Cardiac muscle cell (in vitro differentiated cells and primary cell): Measurements from ENCODE around the gene FRZB. TPM values are rescaled to one million over a fixed set of nuclear protein-coding genes. Genes with fewer than 3 reads are reported as not detected.

ENCODE experiments used
- DNase-seq, 2 donors: peaks; one replicate each; pipeline versions ENCODE4 v3.0.0 to v3.0.0-alpha.2; 2010 to 2017; ENCODE audit warnings: low read depth in 1 of 2, low spot score in 1 of 2
- H3K27ac ChIP-seq: fragments of 200-600 bp; sonication (generic); 2 replicates; pipeline ENCODE4 v1.5.1; 2016
- H3K27me3 ChIP-seq: fragments of 200-600 bp; sonication (generic); 2 replicates; pipeline ENCODE4 v1.6.0; 2016; ENCODE audit warnings: control low read depth
- H3K36me3 ChIP-seq: fragments of 200-600 bp; sonication (generic); 2 replicates; pipeline ENCODE4 v1.5.1; 2016; ENCODE audit warnings: control low read depth
- H3K4me1 ChIP-seq: fragments of 200-600 bp; sonication (generic); 2 replicates; pipeline ENCODE4 v1.8.1; 2017; ENCODE audit warnings: low read depth, mild to moderate bottlenecking, mixed run types
- H3K4me3 ChIP-seq: fragments of 200-600 bp; sonication (generic); 2 replicates; pipeline ENCODE4 v1.5.1; 2016; ENCODE audit warnings: mild to moderate bottlenecking
- H3K9me3 ChIP-seq: fragments of 200-600 bp; sonication (generic); 2 replicates; pipeline ENCODE4 v1.5.1; 2017; ENCODE audit warnings: low read depth, mild to moderate bottlenecking, control low read depth
- polyA plus RNA-seq: library from polyadenylated mRNA; unstranded; fragments of >200 nt; fragmentation: Nextera tagmentation; extraction: Ambion mirVana; gene quantifications from 2 replicates; pipeline ENCODE4 v1.2.1, GENCODE V29; 2016
- total RNA-seq: library from RNA; depleted of rRNA; stranded (reverse); fragments of >200 nt; gene quantifications from 2 replicates; pipeline ENCODE4 v1.2.3, GENCODE V29; 2016
- TF ChIP-seq, protein P1 (sequence below): IDR thresholded peaks from 2 replicates; pipeline ENCODE4 v1.5.1; 2012; ENCODE audit warnings: low read depth, mild to moderate bottlenecking, low read length

Gene FRZB
- total and polyA plus RNA-seq, 2 experiments from 2014 or later = 9.6 to 23.9 TPM

DNA sequence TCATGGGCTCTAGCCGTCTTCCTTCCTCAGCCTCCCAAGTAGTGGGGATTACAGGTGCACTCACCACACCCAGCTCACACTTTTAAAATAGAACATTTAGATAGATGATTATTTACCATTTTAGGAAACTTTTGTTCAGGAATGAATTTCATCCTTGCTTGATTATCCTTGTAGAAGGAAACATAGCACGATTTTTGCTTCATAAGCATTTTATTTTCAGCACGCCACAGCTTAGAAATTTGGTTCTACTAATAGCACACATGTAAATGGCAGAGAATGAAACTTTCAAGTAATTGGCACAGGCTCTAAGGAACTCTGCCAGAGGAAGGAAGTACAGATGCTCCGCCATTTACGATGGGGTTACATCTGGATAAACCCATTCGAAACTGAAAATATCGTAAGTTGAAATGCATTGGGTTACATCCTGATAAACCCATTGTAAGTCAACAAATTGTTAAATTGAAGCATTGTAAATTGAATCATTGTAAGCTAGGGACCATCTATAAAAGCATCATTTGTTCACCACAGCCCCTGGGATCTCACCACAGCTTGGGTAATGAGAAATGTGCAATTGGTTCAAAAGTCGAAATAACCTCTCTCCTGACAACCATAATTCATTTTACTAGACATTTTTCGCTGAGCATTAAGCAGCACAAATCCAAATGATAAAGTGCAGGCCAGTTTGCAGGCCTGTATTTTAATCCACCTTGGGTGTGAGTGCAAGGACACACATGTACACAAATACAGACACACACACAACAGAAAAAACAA is 33.2 kb downstream of the FRZB start:
- Histone ChIP-seq H3K27me3 (no peaks in the 10 kb centered on the region), H3K4me3 (no peak overlapping the region), H3K36me3 (no peaks in the 10 kb centered on the region), H3K4me1 (peaks cover 2% of the 10 kb centered on the region), H3K9me3 (no peaks in the 10 kb centered on the region), H3K27ac (no peak overlapping the region)
- no peak for DNase-seq
- TF ChIP-seq, protein P1, sequence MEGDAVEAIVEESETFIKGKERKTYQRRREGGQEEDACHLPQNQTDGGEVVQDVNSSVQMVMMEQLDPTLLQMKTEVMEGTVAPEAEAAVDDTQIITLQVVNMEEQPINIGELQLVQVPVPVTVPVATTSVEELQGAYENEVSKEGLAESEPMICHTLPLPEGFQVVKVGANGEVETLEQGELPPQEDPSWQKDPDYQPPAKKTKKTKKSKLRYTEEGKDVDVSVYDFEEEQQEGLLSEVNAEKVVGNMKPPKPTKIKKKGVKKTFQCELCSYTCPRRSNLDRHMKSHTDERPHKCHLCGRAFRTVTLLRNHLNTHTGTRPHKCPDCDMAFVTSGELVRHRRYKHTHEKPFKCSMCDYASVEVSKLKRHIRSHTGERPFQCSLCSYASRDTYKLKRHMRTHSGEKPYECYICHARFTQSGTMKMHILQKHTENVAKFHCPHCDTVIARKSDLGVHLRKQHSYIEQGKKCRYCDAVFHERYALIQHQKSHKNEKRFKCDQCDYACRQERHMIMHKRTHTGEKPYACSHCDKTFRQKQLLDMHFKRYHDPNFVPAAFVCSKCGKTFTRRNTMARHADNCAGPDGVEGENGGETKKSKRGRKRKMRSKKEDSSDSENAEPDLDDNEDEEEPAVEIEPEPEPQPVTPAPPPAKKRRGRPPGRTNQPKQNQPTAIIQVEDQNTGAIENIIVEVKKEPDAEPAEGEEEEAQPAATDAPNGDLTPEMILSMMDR = no peak

DNA sequence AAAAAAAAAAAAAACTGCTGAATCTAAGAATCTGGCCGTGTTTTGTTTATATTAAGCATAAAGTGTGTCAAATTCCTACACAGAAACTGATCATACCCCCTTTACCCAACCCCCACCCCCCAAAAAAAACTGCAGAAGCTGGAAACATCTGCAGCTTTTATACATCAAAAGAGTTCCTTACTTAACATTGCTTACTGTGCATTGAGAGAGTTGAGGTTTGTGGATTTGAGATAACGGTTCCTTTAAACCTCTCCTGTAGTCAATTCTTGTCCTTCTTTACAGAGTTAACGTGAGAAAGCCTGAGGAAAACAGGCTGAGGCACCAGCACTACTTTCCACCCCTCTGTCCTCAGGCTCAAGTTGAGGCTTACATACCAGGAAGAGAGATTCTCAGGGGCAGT is 34.5 kb downstream of the FRZB start:
- no peaks in the 10 kb centered on the region for H3K9me3 ChIP-seq
- TF ChIP-seq, protein P1 = no peak
- H3K27me3 ChIP-seq = no peaks in the 10 kb centered on the region
- H3K36me3 ChIP-seq = no peaks in the 10 kb centered on the region
- H3K27ac ChIP-seq = no peak overlapping the region
- no peak for DNase-seq
- no peak overlapping the region for H3K4me3 ChIP-seq
- no peaks in the 10 kb centered on the region for H3K4me1 ChIP-seq

DNA sequence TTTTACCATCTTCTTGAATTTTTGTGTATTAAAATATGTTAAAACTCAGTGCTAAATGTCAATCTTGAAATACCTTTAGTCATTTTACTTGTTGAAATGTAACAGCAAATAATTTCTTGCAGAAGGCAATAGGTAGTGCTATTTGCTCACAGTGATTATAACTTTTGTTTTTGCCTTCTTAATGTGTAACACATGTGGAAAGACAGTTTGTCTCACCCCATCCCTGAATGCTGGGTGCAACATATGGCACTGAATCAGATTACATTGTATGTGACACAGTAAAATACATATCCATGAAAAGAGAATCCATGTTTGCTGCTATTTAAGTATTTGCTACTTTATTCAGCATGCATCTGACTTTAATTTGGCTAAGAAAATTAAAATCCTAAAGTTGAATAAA is 35.3 kb downstream of the FRZB start:
- TF ChIP-seq, protein P1 = no peak
- no peak for DNase-seq
- no peaks in the 10 kb centered on the region for H3K36me3 ChIP-seq

DNA sequence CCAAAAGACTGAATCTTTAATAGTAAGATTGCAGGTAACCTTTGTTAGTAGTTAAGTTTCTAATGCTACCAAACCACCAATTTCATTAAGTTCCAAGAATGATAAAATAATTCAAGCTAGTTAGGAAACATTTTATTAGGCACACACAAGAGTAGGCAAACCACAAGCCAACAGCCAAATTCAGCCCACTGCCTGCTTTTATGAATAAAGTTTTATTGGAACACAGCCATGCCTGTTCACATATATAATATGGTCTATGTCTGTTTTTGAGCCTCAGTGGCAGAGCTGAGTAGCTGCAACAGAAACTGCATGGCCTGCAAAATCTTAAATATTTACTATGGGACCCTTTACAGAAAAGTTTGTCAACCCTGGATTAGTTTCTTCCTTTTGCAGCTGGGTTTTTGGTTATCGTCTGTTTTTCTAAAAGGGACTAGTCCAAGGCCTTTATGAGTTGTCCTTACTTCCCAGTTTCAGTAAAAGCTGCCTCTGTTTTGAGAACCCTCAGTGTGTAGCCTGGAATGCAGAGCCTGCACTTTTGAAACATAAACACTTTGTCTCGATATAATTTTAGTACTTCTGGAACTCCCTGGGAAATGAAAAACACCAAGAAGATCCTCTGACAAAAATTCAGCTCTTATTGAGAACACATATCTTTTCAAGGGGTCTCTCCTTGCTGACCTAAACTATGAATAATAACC is 39.1 kb downstream of the FRZB start:
- Histone ChIP-seq H3K4me3 (no peak overlapping the region), H3K36me3 (no peaks in the 10 kb centered on the region), H3K4me1 (no peaks in the 10 kb centered on the region), H3K27me3 (no peaks in the 10 kb centered on the region), H3K27ac (no peak overlapping the region), H3K9me3 (no peaks in the 10 kb centered on the region)
- TF ChIP-seq, protein P1 = no peak
- DNase-seq = no peak

More for the DNA sequence above, 35.3 kb downstream of the FRZB start:
- Histone ChIP-seq H3K4me1 (no peaks in the 10 kb centered on the region), H3K4me3 (no peak overlapping the region), H3K27me3 (no peaks in the 10 kb centered on the region), H3K27ac (no peak overlapping the region), H3K9me3 (no peaks in the 10 kb centered on the region)

DNA sequence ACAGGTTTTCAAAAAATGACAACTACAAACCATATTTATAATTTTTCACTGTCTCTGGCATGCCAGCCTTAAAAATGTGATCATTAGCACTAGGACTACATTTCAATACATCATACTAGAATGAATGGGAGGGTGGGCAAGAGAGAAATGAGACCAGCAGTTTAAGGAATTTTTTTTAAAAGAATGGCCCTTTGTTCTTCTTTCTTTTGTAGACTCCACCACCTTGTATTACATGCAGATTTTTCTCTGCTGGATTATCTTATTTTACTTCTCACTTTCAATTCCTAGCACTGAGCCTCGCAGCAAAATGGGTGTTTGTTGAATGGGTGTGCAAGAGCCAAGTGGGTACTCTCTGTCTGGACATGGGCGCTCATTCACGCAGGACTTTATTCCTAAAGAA is 39.9 kb downstream of the FRZB start:
- no peaks in the 10 kb centered on the region for H3K9me3 ChIP-seq
- no peak overlapping the region for H3K27ac ChIP-seq
- H3K4me3 ChIP-seq = no peak overlapping the region
- no peaks in the 10 kb centered on the region for H3K27me3 ChIP-seq
- TF ChIP-seq, protein P1 = no peak
- H3K4me1 ChIP-seq = no peaks in the 10 kb centered on the region
- no peak for DNase-seq
- no peaks in the 10 kb centered on the region for H3K36me3 ChIP-seq
